ENCODE measurements around the gene TWSG1.
A peak's percentile ranks its signal among the peaks of the same experiment; 100 is the strongest.

TWSG1 gene

GRCh38 chr18:9334329-9334972 is at the start of gene TWSG1:
TSS of gene TWSG1 (plus strand) at chr18:9334773. CDS start at chr18:9337230, 2,457 bp downstream.
- Mint-ChIP-seq H3K9me3 (peaks cover 3% of the 10 kb centered on the region), H3K4me3 (peak within 1 kb of the TSS; percentile 88), H3K36me3 (ENCODE audit: low read depth) (peaks cover 15% of the 10 kb centered on the region), H3K27ac (peak within 1 kb of the TSS; percentile 55), H3K27me3 (peaks cover 9% of the 10 kb centered on the region), H3K4me1 (ENCODE audit: low read depth) (peaks cover 29% of the 10 kb centered on the region)

- H3K27ac Mint-ChIP-seq: no peak overlapping the region
- no peaks in the 10 kb centered on the region for H3K27me3 Mint-ChIP-seq
- H3K4me1 Mint-ChIP-seq (ENCODE audit: low read depth): no peaks in the 10 kb centered on the region
- H3K9me3 Mint-ChIP-seq: peaks cover 9% of the 10 kb centered on the region
- H3K36me3 Mint-ChIP-seq (ENCODE audit: low read depth): peaks cover 31% of the 10 kb centered on the region
- H3K4me3 Mint-ChIP-seq: no peak overlapping the region
These were observed 49.0 kb upstream of the TWSG1 start for GRCh38 chr18:9285604-9286003.

- Mint-ChIP-seq H3K4me1 (ENCODE audit: low read depth) (no peaks in the 10 kb centered on the region), H3K36me3 (ENCODE audit: low read depth) (peaks cover 31% of the 10 kb centered on the region), H3K4me3 (no peak overlapping the region), H3K27me3 (no peaks in the 10 kb centered on the region), H3K27ac (no peak overlapping the region), H3K9me3 (peaks cover 13% of the 10 kb centered on the region)
These were observed 47.5 kb upstream of the TWSG1 start for GRCh38 chr18:9287036-9287435.

GRCh38 chr18:9289698-9290097 is 44.9 kb upstream of the TWSG1 start:
- H3K9me3 Mint-ChIP-seq: peaks cover 20% of the 10 kb centered on the region
- H3K4me3 Mint-ChIP-seq: no peak overlapping the region
- no peaks in the 10 kb centered on the region for H3K4me1 Mint-ChIP-seq (ENCODE audit: low read depth)
- H3K27me3 Mint-ChIP-seq: no peaks in the 10 kb centered on the region
- no peak overlapping the region for H3K27ac Mint-ChIP-seq
- H3K36me3 Mint-ChIP-seq (ENCODE audit: low read depth): peaks cover 33% of the 10 kb centered on the region

- Mint-ChIP-seq H3K9me3 (peaks cover 20% of the 10 kb centered on the region), H3K36me3 (ENCODE audit: low read depth) (peaks cover 33% of the 10 kb centered on the region), H3K4me1 (ENCODE audit: low read depth) (no peaks in the 10 kb centered on the region), H3K4me3 (no peak overlapping the region), H3K27ac (no peak overlapping the region), H3K27me3 (no peaks in the 10 kb centered on the region)
These were observed 44.4 kb upstream of the TWSG1 start for GRCh38 chr18:9290156-9290555.

GRCh38 chr18:9292047-9292446 is 42.5 kb upstream of the TWSG1 start:
- Mint-ChIP-seq H3K27ac (no peak overlapping the region), H3K9me3 (peaks cover 16% of the 10 kb centered on the region)

GRCh38 chr18:9293948-9294347 is 40.6 kb upstream of the TWSG1 start:
- Mint-ChIP-seq H3K36me3 (ENCODE audit: low read depth) (peaks cover 17% of the 10 kb centered on the region), H3K27me3 (no peaks in the 10 kb centered on the region), H3K9me3 (peaks cover 11% of the 10 kb centered on the region), H3K4me1 (ENCODE audit: low read depth) (no peaks in the 10 kb centered on the region), H3K27ac (no peak overlapping the region), H3K4me3 (no peak overlapping the region)

More at GRCh38 chr18:9292047-9292446, 42.5 kb upstream of the TWSG1 start:
- Mint-ChIP-seq H3K4me3 (no peak overlapping the region), H3K36me3 (ENCODE audit: low read depth) (peaks cover 22% of the 10 kb centered on the region), H3K27me3 (no peaks in the 10 kb centered on the region), H3K4me1 (ENCODE audit: low read depth) (no peaks in the 10 kb centered on the region)

GRCh38 chr18:9296233-9297006 is 38.2 kb upstream of the TWSG1 start:
- Mint-ChIP-seq H3K4me3 (no peak overlapping the region), H3K9me3 (peaks cover 11% of the 10 kb centered on the region), H3K27ac (no peak overlapping the region), H3K36me3 (ENCODE audit: low read depth) (peaks cover 17% of the 10 kb centered on the region), H3K4me1 (ENCODE audit: low read depth) (no peaks in the 10 kb centered on the region), H3K27me3 (no peaks in the 10 kb centered on the region)

- H3K4me1 Mint-ChIP-seq (ENCODE audit: low read depth): no peaks in the 10 kb centered on the region
- no peak overlapping the region for H3K27ac Mint-ChIP-seq
- no peaks in the 10 kb centered on the region for H3K27me3 Mint-ChIP-seq
- no peak overlapping the region for H3K4me3 Mint-ChIP-seq
- H3K36me3 Mint-ChIP-seq (ENCODE audit: low read depth): peaks cover 13% of the 10 kb centered on the region
- peaks cover 9% of the 10 kb centered on the region for H3K9me3 Mint-ChIP-seq
These were observed 37.6 kb upstream of the TWSG1 start for GRCh38 chr18:9297007-9297393.

- Mint-ChIP-seq H3K9me3 (peaks cover 47% of the 10 kb centered on the region), H3K4me3 (no peak overlapping the region), H3K4me1 (ENCODE audit: low read depth) (no peaks in the 10 kb centered on the region), H3K27ac (no peak overlapping the region), H3K27me3 (peaks cover 9% of the 10 kb centered on the region), H3K36me3 (ENCODE audit: low read depth) (peaks cover 3% of the 10 kb centered on the region)
These were observed 30.0 kb upstream of the TWSG1 start for GRCh38 chr18:9304388-9305070.

- Mint-ChIP-seq H3K27me3 (peaks cover 14% of the 10 kb centered on the region), H3K36me3 (ENCODE audit: low read depth) (peaks cover 7% of the 10 kb centered on the region), H3K27ac (no peak overlapping the region), H3K9me3 (peaks cover 8% of the 10 kb centered on the region), H3K4me1 (ENCODE audit: low read depth) (no peaks in the 10 kb centered on the region), H3K4me3 (no peak overlapping the region)
These were observed 15.2 kb upstream of the TWSG1 start for GRCh38 chr18:9319333-9319732.

- no peaks in the 10 kb centered on the region for H3K4me1 Mint-ChIP-seq (ENCODE audit: low read depth)
- H3K27me3 Mint-ChIP-seq: peaks cover 14% of the 10 kb centered on the region
- H3K27ac Mint-ChIP-seq: no peak overlapping the region
- no peak overlapping the region for H3K4me3 Mint-ChIP-seq
- peaks cover 7% of the 10 kb centered on the region for H3K36me3 Mint-ChIP-seq (ENCODE audit: low read depth)
- H3K9me3 Mint-ChIP-seq: peaks cover 8% of the 10 kb centered on the region
These were observed 13.5 kb upstream of the TWSG1 start for GRCh38 chr18:9321017-9321452.

GRCh38 chr18:9321736-9322135 is 12.8 kb upstream of the TWSG1 start:
- Mint-ChIP-seq H3K36me3 (ENCODE audit: low read depth) (peaks cover 7% of the 10 kb centered on the region), H3K4me1 (ENCODE audit: low read depth) (no peaks in the 10 kb centered on the region), H3K27me3 (peaks cover 14% of the 10 kb centered on the region)

GRCh38 chr18:9322744-9323143 is 11.8 kb upstream of the TWSG1 start:
- H3K9me3 Mint-ChIP-seq: peaks cover 8% of the 10 kb centered on the region
- peaks cover 14% of the 10 kb centered on the region for H3K27me3 Mint-ChIP-seq
- no peaks in the 10 kb centered on the region for H3K4me1 Mint-ChIP-seq (ENCODE audit: low read depth)
- no peak overlapping the region for H3K27ac Mint-ChIP-seq
- H3K36me3 Mint-ChIP-seq (ENCODE audit: low read depth): peaks cover 7% of the 10 kb centered on the region
- no peak overlapping the region for H3K4me3 Mint-ChIP-seq

More at GRCh38 chr18:9321736-9322135, 12.8 kb upstream of the TWSG1 start:
- Mint-ChIP-seq H3K4me3 (no peak overlapping the region), H3K9me3 (peaks cover 8% of the 10 kb centered on the region), H3K27ac (no peak overlapping the region)
